Neural progenitor cell (in vitro differentiated cells): ENCODE measurements around the gene ZNF133.

Experiments
- EZH2 ChIP-seq: fragments of 200-600 bp; sonication (generic); IDR thresholded peaks from 2 replicates; pipeline ENCODE4 v1.6.1; 2017; ENCODE audit warnings: antibody characterized with exemption, mild to moderate bottlenecking, moderate library complexity
- TF ChIP-seq, protein P1 (sequence below): fragments of 200-600 bp; sonication (generic); IDR thresholded peaks from 2 replicates; pipeline ENCODE4 v1.5.1; 2017; ENCODE audit warnings: antibody characterized with exemption, mild to moderate bottlenecking

DNA sequence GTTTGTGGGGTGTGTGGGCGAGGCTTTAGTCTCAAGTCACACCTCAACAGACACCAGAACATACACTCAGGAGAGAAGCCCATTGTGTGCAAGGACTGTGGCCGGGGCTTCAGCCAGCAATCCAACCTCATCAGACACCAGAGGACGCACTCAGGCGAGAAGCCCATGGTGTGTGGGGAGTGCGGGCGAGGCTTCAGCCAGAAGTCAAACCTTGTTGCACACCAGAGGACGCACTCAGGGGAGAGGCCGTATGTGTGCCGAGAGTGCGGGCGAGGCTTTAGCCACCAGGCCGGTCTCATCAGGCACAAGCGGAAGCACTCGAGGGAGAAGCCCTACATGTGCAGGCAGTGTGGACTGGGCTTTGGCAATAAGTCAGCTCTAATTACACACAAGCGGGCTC is 27.8 kb downstream of the ZNF133 start:
- TF ChIP-seq, protein P1, sequence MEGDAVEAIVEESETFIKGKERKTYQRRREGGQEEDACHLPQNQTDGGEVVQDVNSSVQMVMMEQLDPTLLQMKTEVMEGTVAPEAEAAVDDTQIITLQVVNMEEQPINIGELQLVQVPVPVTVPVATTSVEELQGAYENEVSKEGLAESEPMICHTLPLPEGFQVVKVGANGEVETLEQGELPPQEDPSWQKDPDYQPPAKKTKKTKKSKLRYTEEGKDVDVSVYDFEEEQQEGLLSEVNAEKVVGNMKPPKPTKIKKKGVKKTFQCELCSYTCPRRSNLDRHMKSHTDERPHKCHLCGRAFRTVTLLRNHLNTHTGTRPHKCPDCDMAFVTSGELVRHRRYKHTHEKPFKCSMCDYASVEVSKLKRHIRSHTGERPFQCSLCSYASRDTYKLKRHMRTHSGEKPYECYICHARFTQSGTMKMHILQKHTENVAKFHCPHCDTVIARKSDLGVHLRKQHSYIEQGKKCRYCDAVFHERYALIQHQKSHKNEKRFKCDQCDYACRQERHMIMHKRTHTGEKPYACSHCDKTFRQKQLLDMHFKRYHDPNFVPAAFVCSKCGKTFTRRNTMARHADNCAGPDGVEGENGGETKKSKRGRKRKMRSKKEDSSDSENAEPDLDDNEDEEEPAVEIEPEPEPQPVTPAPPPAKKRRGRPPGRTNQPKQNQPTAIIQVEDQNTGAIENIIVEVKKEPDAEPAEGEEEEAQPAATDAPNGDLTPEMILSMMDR, result no peak
- no peak for TF ChIP-seq EZH2
